Urinary bladder (tissue), 4 donors: ENCODE data around the gene RND1. TPM values are rescaled to one million over a fixed set of nuclear protein-coding genes. Genes with fewer than 3 reads are reported as not detected.

Source experiments
- DNase-seq: peaks from one replicate; pipeline ENCODE4 v3.0.0-alpha.2; 2015; ENCODE audit errors: extremely low spot score
- H3K27ac ChIP-seq: one replicate; pipeline ENCODE4 v1.5.1; 2013; ENCODE audit warnings: low read depth, mild to moderate bottlenecking, moderate library complexity
- H3K36me3 ChIP-seq: one replicate; pipeline ENCODE4 v1.6.1; 2013; ENCODE audit warnings: mild to moderate bottlenecking, moderate library complexity; ENCODE audit not compliant: insufficient read depth
- H3K4me1 ChIP-seq: one replicate; pipeline ENCODE4 v1.6.1; 2013; ENCODE audit warnings: mild to moderate bottlenecking, moderate library complexity; ENCODE audit not compliant: insufficient read depth
- H3K4me3 ChIP-seq: one replicate; pipeline ENCODE4 v1.5.1; 2013; ENCODE audit warnings: low read depth, low read length
- WGBS: extraction: QIAGEN DNeasy Blood & Tissue Kit; methylation state at CpG from one replicate; pipeline ENCODE4 v1.1.7; 2013; 5-methylcytosine and 5-hydroxymethylcytosine counted together
- polyA plus RNA-seq: library from polyadenylated mRNA; stranded (reverse); fragments of 200-250 nt; gene quantifications from one replicate; pipeline ENCODE4 v1.2.3, GENCODE V29; 2013
- total RNA-seq: library from RNA; depleted of rRNA; stranded (reverse); fragments of >200 nt; gene quantifications from one replicate; pipeline ENCODE4 v1.2.3, GENCODE V29; 2014
- donor health status: healthy with polysubstance abuse.
- donor health status: healthy.

RND1 gene
- total and polyA plus RNA-seq, 2 donors: 0.53 to 1.8 TPM

- peaks cover 6% of the 10 kb centered on the region for H3K36me3 ChIP-seq
- no peak overlapping the region for H3K27ac ChIP-seq
- no peak overlapping the region for H3K4me3 ChIP-seq
- WGBS: 85% methylated on average over 16 of the region's 16 CpGs
- no peak for DNase-seq
- no peaks in the 10 kb centered on the region for H3K4me1 ChIP-seq
Observed at GRCh38 chr12:48828841-48829575, 36.7 kb downstream of the RND1 start.

GRCh38 chr12:48828293-48828692 lies 37.4 kb downstream of the RND1 start:
- Histone ChIP-seq H3K4me3 (no peak overlapping the region), H3K4me1 (no peaks in the 10 kb centered on the region), H3K36me3 (peaks cover 6% of the 10 kb centered on the region), H3K27ac (no peak overlapping the region)
- 47% methylated on average over 2 of the region's 2 CpGs for WGBS
- no peak for DNase-seq

GRCh38 chr12:48827513-48828096 lies 38.1 kb downstream of the RND1 start:
- Histone ChIP-seq H3K27ac (no peak overlapping the region), H3K4me1 (no peaks in the 10 kb centered on the region), H3K36me3 (peaks cover 4% of the 10 kb centered on the region), H3K4me3 (no peak overlapping the region)
- 93% methylated on average over 17 of the region's 17 CpGs for WGBS
- DNase-seq: no peak

GRCh38 chr12:48827026-48827425 lies 38.6 kb downstream of the RND1 start:
- WGBS: 87% methylated on average over 8 of the region's 8 CpGs
- Histone ChIP-seq H3K36me3 (peaks cover 4% of the 10 kb centered on the region), H3K4me3 (no peak overlapping the region), H3K27ac (no peak overlapping the region), H3K4me1 (no peaks in the 10 kb centered on the region)
- DNase-seq: no peak

- DNase-seq: no peak
- WGBS: 85% methylated on average over 15 of the region's 15 CpGs
- Histone ChIP-seq H3K4me3 (no peak overlapping the region), H3K36me3 (peaks cover 2% of the 10 kb centered on the region), H3K4me1 (no peaks in the 10 kb centered on the region), H3K27ac (no peak overlapping the region)
Observed at GRCh38 chr12:48826209-48826855, 39.3 kb downstream of the RND1 start.

GRCh38 chr12:48824905-48825304 lies 40.8 kb downstream of the RND1 start:
- Histone ChIP-seq H3K4me1 (no peaks in the 10 kb centered on the region), H3K27ac (no peak overlapping the region), H3K4me3 (no peak overlapping the region), H3K36me3 (peaks cover 2% of the 10 kb centered on the region)
- WGBS: 94% methylated on average over 4 of the region's 4 CpGs
- DNase-seq: no peak

- H3K4me1 ChIP-seq: no peaks in the 10 kb centered on the region
- no peak overlapping the region for H3K4me3 ChIP-seq
- H3K36me3 ChIP-seq: peaks cover 2% of the 10 kb centered on the region
- WGBS: 75% methylated on average over 12 of the region's 12 CpGs
- DNase-seq: no peak
- no peak overlapping the region for H3K27ac ChIP-seq
Observed at GRCh38 chr12:48824112-48824511, 41.6 kb downstream of the RND1 start.

GRCh38 chr12:48823281-48823680 lies 42.4 kb downstream of the RND1 start:
- DNase-seq: no peak
- no peak overlapping the region for H3K27ac ChIP-seq
- WGBS: 91% methylated on average over 11 of the region's 11 CpGs
- no peaks in the 10 kb centered on the region for H3K4me1 ChIP-seq
- H3K4me3 ChIP-seq: no peak overlapping the region
- peaks cover 2% of the 10 kb centered on the region for H3K36me3 ChIP-seq

GRCh38 chr12:48822711-48823110 lies 43.0 kb downstream of the RND1 start:
- H3K36me3 ChIP-seq: peaks cover 2% of the 10 kb centered on the region
- no peak for DNase-seq
- no peak overlapping the region for H3K27ac ChIP-seq
- H3K4me1 ChIP-seq: no peaks in the 10 kb centered on the region
- no peak overlapping the region for H3K4me3 ChIP-seq
- 77% methylated on average over 2 of the region's 2 CpGs for WGBS

GRCh38 chr12:48822139-48822538 lies 43.5 kb downstream of the RND1 start:
- no peak overlapping the region for H3K4me3 ChIP-seq
- no peak for DNase-seq
- peaks cover 2% of the 10 kb centered on the region for H3K36me3 ChIP-seq
- no peak overlapping the region for H3K27ac ChIP-seq
- WGBS: 94% methylated on average over 5 of the region's 5 CpGs
- no peaks in the 10 kb centered on the region for H3K4me1 ChIP-seq

GRCh38 chr12:48819986-48820725 lies 45.5 kb downstream of the RND1 start:
- H3K4me1 ChIP-seq: no peaks in the 10 kb centered on the region
- no peaks in the 10 kb centered on the region for H3K36me3 ChIP-seq
- no peak for DNase-seq
- no peak overlapping the region for H3K4me3 ChIP-seq
- WGBS: 65% methylated on average over 5 of the region's 5 CpGs
- no peak overlapping the region for H3K27ac ChIP-seq

- Histone ChIP-seq H3K27ac (no peak overlapping the region), H3K4me1 (no peaks in the 10 kb centered on the region), H3K4me3 (peak overlapping the region; percentile 71), H3K36me3 (no peaks in the 10 kb centered on the region)
- no peak for DNase-seq
- 17% methylated on average over 37 of the region's 37 CpGs for WGBS
Observed at GRCh38 chr12:48818831-48819590, 46.7 kb downstream of the RND1 start.
